ENCODE measurements around the gene DEPDC5.
"Not testable (repeated sequence)": the region's sequence is repeated elsewhere in the genome, so short reads cannot be mapped to it uniquely, and the experiment has no call there.

The DEPDC5 gene

DNA sequence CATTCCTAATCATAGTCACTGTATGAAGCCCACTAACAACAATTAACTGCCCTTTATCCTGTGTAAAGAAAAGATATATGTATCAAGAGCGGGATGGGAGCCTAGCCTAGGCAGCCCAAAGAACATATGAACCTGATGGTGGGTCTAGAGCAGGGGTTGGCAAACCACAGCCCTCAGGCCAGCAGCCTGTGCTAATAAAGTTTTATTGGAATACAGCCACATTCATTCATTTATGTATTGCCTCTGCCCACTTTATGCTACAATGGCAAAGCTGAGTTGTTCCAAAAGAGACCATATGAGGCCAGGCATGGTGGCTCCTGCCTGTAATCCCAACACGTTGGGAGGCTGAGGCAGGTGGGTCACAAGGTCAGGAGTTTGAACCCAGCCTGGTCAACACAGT lies 17.4 kb upstream of the DEPDC5 start:
- TF ChIP-seq, protein P1, sequence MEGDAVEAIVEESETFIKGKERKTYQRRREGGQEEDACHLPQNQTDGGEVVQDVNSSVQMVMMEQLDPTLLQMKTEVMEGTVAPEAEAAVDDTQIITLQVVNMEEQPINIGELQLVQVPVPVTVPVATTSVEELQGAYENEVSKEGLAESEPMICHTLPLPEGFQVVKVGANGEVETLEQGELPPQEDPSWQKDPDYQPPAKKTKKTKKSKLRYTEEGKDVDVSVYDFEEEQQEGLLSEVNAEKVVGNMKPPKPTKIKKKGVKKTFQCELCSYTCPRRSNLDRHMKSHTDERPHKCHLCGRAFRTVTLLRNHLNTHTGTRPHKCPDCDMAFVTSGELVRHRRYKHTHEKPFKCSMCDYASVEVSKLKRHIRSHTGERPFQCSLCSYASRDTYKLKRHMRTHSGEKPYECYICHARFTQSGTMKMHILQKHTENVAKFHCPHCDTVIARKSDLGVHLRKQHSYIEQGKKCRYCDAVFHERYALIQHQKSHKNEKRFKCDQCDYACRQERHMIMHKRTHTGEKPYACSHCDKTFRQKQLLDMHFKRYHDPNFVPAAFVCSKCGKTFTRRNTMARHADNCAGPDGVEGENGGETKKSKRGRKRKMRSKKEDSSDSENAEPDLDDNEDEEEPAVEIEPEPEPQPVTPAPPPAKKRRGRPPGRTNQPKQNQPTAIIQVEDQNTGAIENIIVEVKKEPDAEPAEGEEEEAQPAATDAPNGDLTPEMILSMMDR (IDR thresholded peaks at IDR 0.05) = no peak
- no peaks in the 10 kb centered on the region for H3K27me3 Mint-ChIP-seq (ENCODE audit: low read depth, poor library complexity)
- peaks cover 55% of the 10 kb centered on the region for H3K36me3 Mint-ChIP-seq (ENCODE audit: low read depth)
- H3K4me1 Mint-ChIP-seq = peaks cover 5% of the 10 kb centered on the region
- H3K9me3 Mint-ChIP-seq = no peaks in the 10 kb centered on the region
- no peak overlapping the region for H3K27ac Mint-ChIP-seq
- H3K4me3 Mint-ChIP-seq = no peak overlapping the region
- DNase-seq = no peak

DNA sequence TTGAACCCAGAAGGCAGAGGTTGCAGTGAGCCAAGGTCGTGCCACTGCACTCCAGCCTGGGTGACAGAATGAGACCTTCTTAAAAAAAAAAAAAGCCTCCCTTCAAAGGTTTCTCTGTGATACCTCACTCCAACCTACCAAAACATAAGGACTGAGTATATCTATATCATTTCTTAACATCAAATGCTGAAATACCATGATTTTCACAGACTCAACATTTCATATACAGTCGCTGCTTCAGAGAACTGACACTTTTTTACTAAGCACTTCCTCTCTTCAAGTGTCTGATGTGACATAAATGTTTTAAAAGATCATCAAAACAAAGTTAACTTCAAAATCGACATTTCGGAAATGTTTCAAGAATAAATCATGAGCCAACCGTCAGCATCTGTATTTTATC lies 15.9 kb upstream of the DEPDC5 start:
- peaks cover 5% of the 10 kb centered on the region for H3K4me1 Mint-ChIP-seq
- H3K9me3 Mint-ChIP-seq = no peaks in the 10 kb centered on the region
- TF ChIP-seq, protein P1 (IDR thresholded peaks at IDR 0.05) = no peak
- peak overlapping the region; percentile 75 for H3K27ac Mint-ChIP-seq
- H3K27me3 Mint-ChIP-seq (ENCODE audit: low read depth, poor library complexity) = no peaks in the 10 kb centered on the region
- H3K4me3 Mint-ChIP-seq = no peak overlapping the region
- no peak for DNase-seq
- H3K36me3 Mint-ChIP-seq (ENCODE audit: low read depth) = peaks cover 70% of the 10 kb centered on the region

DNA sequence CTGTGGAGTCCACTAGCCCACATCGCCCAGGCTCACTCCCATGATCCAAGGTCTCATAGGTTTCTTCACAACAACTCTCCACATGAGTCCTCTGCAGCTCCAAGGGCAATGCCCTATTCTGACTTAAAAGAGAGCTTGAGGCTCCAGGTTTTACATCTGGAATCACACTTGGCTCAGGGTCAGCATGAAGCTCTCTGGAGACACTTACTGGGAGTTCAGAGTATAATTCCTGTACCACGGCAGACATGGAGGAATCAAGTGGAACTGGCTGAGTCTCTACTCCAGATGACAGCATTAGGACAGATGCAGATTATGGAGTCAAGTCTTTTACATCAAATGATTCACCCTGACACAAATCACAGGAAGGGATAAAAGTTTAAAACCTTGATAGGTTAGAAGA lies 15.3 kb upstream of the DEPDC5 start:
- TF ChIP-seq, protein P1 (IDR thresholded peaks at IDR 0.05) = no peak
- Mint-ChIP-seq H3K27me3 (ENCODE audit: low read depth, poor library complexity) (no peaks in the 10 kb centered on the region), H3K9me3 (no peaks in the 10 kb centered on the region), H3K27ac (peak overlapping the region; percentile 57), H3K4me1 (peaks cover 5% of the 10 kb centered on the region), H3K4me3 (no peak overlapping the region), H3K36me3 (ENCODE audit: low read depth) (peaks cover 73% of the 10 kb centered on the region)
- DNase-seq = no peak

DNA sequence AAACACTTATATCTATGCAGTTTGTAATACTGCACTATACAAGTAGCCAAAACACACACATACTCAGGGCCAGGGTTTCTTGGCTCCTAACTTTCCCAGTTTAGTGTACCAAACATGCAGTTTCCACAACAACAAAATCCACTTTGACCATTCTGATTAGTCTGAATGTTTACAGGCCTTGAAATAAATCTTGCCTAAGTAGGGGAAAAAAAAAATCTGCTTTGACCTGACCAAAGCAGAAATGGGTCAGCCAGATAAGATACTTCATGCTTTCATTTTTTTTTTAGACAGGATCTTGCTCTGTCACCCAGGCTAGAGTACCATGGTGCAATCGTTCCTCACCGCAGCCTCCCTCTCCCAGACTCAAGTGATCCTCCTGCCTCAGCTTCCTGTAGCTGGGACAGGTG lies 14.0 kb upstream of the DEPDC5 start:
- no peak overlapping the region for H3K27ac Mint-ChIP-seq

DNA sequence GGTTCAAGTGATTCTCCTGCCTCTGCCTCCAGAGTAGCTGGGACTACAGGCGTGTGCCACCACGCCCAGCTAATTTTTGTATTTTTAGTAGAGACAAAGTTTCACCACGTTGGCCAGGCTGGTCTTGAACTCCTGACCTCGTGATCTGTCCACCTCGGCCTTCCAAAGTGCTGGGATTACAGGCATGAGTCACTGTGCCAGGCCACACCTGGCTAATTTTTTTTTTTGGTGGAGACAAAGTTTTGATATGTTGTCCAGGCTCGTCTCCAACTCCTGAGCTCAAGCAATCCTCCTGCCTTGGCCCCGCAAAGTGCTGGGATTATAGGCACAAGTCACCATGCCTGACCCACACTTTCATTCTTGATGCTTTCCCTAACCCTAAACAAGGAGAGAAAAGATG lies 13.5 kb upstream of the DEPDC5 start:
- Mint-ChIP-seq H3K36me3 (ENCODE audit: low read depth) (peaks cover 70% of the 10 kb centered on the region), H3K27ac (peak overlapping the region; percentile 78)
- not testable (repeated sequence) for DNase-seq; H3K27me3 Mint-ChIP-seq (ENCODE audit: low read depth, poor library complexity); H3K9me3 Mint-ChIP-seq; H3K4me3 Mint-ChIP-seq; H3K4me1 Mint-ChIP-seq

More for the DNA sequence above, 14.0 kb upstream of the DEPDC5 start:
- TF ChIP-seq, protein P1 (IDR thresholded peaks at IDR 0.05) = no peak
- Mint-ChIP-seq H3K4me1 (peaks cover 5% of the 10 kb centered on the region), H3K9me3 (no peaks in the 10 kb centered on the region), H3K4me3 (no peak overlapping the region), H3K36me3 (ENCODE audit: low read depth) (peaks cover 71% of the 10 kb centered on the region), H3K27me3 (ENCODE audit: low read depth, poor library complexity) (no peaks in the 10 kb centered on the region)
- DNase-seq = no peak

DNA sequence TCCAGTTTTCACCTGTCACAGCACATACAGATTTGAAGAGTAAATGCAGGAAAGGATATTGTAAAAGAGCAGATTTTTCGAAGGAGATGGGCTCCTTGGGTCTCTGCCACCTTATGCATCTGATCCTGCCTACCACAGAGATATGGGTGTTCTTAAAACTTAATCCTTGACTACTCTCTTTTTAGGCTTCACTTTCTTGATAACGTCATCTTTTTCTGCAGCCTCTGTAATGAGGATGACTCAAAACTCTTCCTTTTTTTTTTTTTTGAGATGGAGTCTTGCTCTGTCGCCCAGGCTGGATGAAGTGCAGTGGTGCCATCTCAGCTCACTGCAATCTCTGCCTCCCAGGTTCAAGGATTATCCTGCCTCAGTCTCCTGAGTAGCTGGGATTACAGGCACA lies 11.7 kb upstream of the DEPDC5 start:
- peaks cover 74% of the 10 kb centered on the region for H3K36me3 Mint-ChIP-seq (ENCODE audit: low read depth)
- DNase-seq = no peak
- no peak overlapping the region for H3K4me3 Mint-ChIP-seq
- TF ChIP-seq, protein P1 (IDR thresholded peaks at IDR 0.05) = no peak
- H3K4me1 Mint-ChIP-seq = peaks cover 5% of the 10 kb centered on the region
- no peaks in the 10 kb centered on the region for H3K27me3 Mint-ChIP-seq (ENCODE audit: low read depth, poor library complexity)
- H3K9me3 Mint-ChIP-seq = no peaks in the 10 kb centered on the region
- H3K27ac Mint-ChIP-seq = no peak overlapping the region
